ENCODE measurements around the gene UBAP2L. TPM values are rescaled to one million over a fixed set of nuclear protein-coding genes. Genes with fewer than 3 reads are reported as not detected.

Gene UBAP2L
- total RNA-seq, 4 donors from 2014 or later = 48.9 to 169 (median 71.2) TPM

DNA sequence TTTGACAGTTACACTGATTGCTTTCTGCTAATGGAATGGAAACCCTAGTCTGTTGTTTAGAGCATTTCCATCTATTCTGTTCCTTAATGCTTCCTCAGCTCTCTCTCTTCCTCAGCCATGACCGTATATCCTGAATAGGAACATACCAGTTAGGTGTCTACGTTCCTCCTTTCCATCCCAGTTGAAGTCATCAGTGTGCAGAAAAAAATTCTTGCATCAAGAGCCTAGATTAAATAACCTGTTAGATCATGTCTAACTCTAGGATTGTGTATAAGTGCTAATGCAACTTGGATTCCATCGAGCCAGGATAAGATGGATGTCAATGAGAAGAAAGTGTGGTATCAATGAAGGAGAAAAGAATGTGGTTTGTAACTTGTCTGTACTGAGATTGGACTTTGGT is 18.7 kb downstream of the UBAP2L start:
- H3K36me3 ChIP-seq = peaks cover 0 to 94% (median 3%) of the 10 kb centered on the region in 3 donors

DNA sequence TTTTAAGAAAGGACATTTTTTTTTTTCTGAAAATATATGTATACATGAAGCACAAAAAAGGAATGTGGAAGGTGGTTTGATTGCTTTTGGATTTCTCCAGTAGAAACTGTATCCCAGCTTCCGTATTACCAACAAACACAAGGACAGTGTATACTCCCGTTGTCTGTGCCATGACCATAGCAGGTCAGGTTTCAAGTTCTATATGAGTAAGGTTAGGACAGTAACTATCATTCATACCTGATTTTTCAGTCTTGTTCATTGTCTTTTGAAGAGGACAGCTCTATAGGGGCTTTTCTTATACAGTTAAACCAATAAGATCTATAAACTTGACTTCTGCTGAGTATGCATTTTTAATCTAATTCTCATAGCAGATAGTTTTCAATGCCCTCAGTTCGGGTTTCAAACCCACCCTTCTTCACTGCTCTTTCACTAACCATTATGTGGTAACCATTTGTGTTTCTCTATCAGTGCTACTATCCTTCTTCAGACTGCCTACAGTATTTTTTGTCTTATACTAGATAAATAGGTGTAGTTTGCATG is 19.6 kb downstream of the UBAP2L start:
- TF ChIP-seq POLR2A (IDR thresholded peaks at IDR 0.05) (no peak), CTCF (IDR thresholded peaks at IDR 0.05) (no peak)
- Histone ChIP-seq H3K27ac (no peak overlapping the region), H3K9me3 (no peaks in the 10 kb centered on the region), H3K4me3 (no peak overlapping the region), H3K36me3 (peaks cover 0 to 94% (median 4%) of the 10 kb centered on the region in 3 donors), H3K4me1 (no peaks in the 10 kb centered on the region), H3K27me3 (no peaks in the 10 kb centered on the region)
- DNase-seq = no peak

More for the DNA sequence above, 18.7 kb downstream of the UBAP2L start:
- Histone ChIP-seq H3K4me1 (no peaks in the 10 kb centered on the region), H3K9me3 (no peaks in the 10 kb centered on the region), H3K27ac (no peak overlapping the region), H3K27me3 (no peaks in the 10 kb centered on the region), H3K4me3 (no peak overlapping the region)
- no peak for DNase-seq
- TF ChIP-seq POLR2A (IDR thresholded peaks at IDR 0.05) (no peak), CTCF (IDR thresholded peaks at IDR 0.05) (no peak)

DNA sequence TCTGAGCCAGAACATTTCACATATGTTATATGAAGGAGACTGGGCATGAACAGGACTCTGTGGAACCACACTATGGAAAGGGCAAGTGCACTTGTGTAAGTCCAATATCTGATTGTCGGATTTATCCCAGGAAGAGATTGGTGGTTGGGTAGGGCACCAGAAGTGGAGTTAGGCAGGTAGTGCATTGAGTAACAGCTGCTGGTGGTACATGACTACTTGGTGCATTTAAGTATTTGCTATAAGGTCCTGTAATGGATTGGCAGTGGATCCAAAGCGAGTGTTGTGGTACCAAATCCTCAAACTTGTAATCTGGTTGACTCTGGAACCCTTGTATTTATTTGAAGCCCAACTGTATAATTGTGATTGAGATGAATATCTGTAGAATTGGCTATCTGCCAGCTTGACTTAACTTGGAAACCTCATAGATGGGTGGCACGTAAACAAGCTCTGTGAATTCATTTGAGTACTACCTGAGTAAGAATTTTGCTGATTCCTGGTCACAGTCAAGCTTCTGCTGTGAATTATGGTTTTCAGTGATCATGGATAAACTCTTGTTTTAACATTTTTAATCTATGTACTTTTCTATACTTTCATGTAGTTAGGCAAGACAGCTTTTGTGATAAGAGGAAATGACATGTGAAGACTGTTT is 21.1 kb downstream of the UBAP2L start:
- no peak overlapping the region for H3K4me3 ChIP-seq
- H3K4me1 ChIP-seq = no peaks in the 10 kb centered on the region
- H3K36me3 ChIP-seq = peaks cover 0 to 94% (median 4%) of the 10 kb centered on the region in 3 donors
- DNase-seq = no peak
- H3K27me3 ChIP-seq = no peaks in the 10 kb centered on the region
- no peak for TF ChIP-seq CTCF (IDR thresholded peaks at IDR 0.05)
- TF ChIP-seq POLR2A (IDR thresholded peaks at IDR 0.05) = no peak
- H3K9me3 ChIP-seq = no peaks in the 10 kb centered on the region
- no peak overlapping the region for H3K27ac ChIP-seq

- H3K4me3 ChIP-seq = no peak overlapping the region
- H3K4me1 ChIP-seq = no peaks in the 10 kb centered on the region
- DNase-seq = no peak
- H3K27ac ChIP-seq = no peak overlapping the region
- H3K27me3 ChIP-seq = no peaks in the 10 kb centered on the region
- TF ChIP-seq CTCF (IDR thresholded peaks at IDR 0.05) = no peak
- TF ChIP-seq POLR2A (IDR thresholded peaks at IDR 0.05) = no peak
- H3K9me3 ChIP-seq = no peaks in the 10 kb centered on the region
- peaks cover 0 to 100% (median 0%) of the 10 kb centered on the region in 3 donors for H3K36me3 ChIP-seq
Observed at GRCh38 chr1:154253671-154254070, 32.9 kb downstream of the UBAP2L start.

GRCh38 chr1:154256686-154257085 is 35.9 kb downstream of the UBAP2L start:
- TF ChIP-seq POLR2A (IDR thresholded peaks at IDR 0.05) = no peak
- no peak for TF ChIP-seq CTCF (IDR thresholded peaks at IDR 0.05)
- Histone ChIP-seq H3K27me3 (no peaks in the 10 kb centered on the region), H3K27ac (no peak overlapping the region), H3K4me3 (no peak overlapping the region), H3K36me3 (peaks cover 0 to 100% (median 0%) of the 10 kb centered on the region in 3 donors), H3K4me1 (no peaks in the 10 kb centered on the region), H3K9me3 (no peaks in the 10 kb centered on the region)
- no peak for DNase-seq

All from Peyer's patch (tissue), 4 donors.